ENCODE data around the gene CCDC174.

GRCh38 chr3:14680716-14681115, 29.2 kb downstream of the CCDC174 start:
- TF ChIP-seq, protein P1, sequence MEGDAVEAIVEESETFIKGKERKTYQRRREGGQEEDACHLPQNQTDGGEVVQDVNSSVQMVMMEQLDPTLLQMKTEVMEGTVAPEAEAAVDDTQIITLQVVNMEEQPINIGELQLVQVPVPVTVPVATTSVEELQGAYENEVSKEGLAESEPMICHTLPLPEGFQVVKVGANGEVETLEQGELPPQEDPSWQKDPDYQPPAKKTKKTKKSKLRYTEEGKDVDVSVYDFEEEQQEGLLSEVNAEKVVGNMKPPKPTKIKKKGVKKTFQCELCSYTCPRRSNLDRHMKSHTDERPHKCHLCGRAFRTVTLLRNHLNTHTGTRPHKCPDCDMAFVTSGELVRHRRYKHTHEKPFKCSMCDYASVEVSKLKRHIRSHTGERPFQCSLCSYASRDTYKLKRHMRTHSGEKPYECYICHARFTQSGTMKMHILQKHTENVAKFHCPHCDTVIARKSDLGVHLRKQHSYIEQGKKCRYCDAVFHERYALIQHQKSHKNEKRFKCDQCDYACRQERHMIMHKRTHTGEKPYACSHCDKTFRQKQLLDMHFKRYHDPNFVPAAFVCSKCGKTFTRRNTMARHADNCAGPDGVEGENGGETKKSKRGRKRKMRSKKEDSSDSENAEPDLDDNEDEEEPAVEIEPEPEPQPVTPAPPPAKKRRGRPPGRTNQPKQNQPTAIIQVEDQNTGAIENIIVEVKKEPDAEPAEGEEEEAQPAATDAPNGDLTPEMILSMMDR (IDR thresholded peaks at IDR 0.05; ENCODE audit: extremely low read depth in 1 of 2, insufficient read depth in 1 of 2, low read depth in 1 of 2, low read length in 2 of 2), result no peak
- no peak for TF ChIP-seq EZH2 (IDR thresholded peaks at IDR 0.05; ENCODE audit: borderline replicate concordance, low read depth, low read length, severe bottlenecking)
- no peak for TF ChIP-seq POLR2A (IDR thresholded peaks at IDR 0.05; ENCODE audit: low read depth, low read length)
- no peak for TF ChIP-seq POLR2AphosphoS5 (IDR thresholded peaks at IDR 0.05; ENCODE audit: insufficient read depth, low read depth, low read length)
- no peak for TF ChIP-seq MYC (IDR thresholded peaks at IDR 0.05; ENCODE audit: low read depth, low read length)
- no peak for TF ChIP-seq GATA2 (IDR thresholded peaks at IDR 0.05; ENCODE audit: insufficient read depth, insufficient read length, low read depth, low read length)
- TF ChIP-seq, protein P2, sequence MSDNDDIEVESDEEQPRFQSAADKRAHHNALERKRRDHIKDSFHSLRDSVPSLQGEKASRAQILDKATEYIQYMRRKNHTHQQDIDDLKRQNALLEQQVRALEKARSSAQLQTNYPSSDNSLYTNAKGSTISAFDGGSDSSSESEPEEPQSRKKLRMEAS (IDR thresholded peaks at IDR 0.05; ENCODE audit: insufficient read depth, insufficient read length), result no peak
- no peak for TF ChIP-seq FOS (IDR thresholded peaks at IDR 0.05; ENCODE audit: borderline replicate concordance, insufficient read depth, low read length)

All from endothelial cell of umbilical vein (primary cell).